Stomach (tissue), 9 donors: Measurements from ENCODE around the gene CYP20A1. TPM values are rescaled to one million over a fixed set of nuclear protein-coding genes. Genes with fewer than 3 reads are reported as not detected.
A peak's percentile ranks its signal among the peaks of the same experiment; 100 is the strongest.

Experiments
- DNase-seq, 2 donors: peaks; one replicate each; pipeline versions ENCODE4 v3.0.0 to v3.0.0-alpha.2; 2013 to 2019
- H3K27ac ChIP-seq, 5 donors: fragments of 200-600 bp in 4 of 5; sonication (generic) in 4 of 5; one replicate each; pipeline ENCODE4 v1.5.1; 2013 to 2019; ENCODE audit warnings: mild to moderate bottlenecking in 1 of 5, moderate library complexity in 1 of 5
- H3K27me3 ChIP-seq, 3 donors: fragments of 200-600 bp; sonication (generic); one replicate each; pipeline ENCODE4 v1.5.1; 2017 to 2019; ENCODE audit warnings: mixed run types in 1 of 3
- H3K36me3 ChIP-seq, 4 donors: fragments of 200-600 bp; sonication (generic); 1 replicate in 3 of 4; 2 replicates in 1 of 4; pipeline ENCODE4 v1.5.1; 2016 to 2019
- H3K4me1 ChIP-seq, 4 donors: fragments of 200-600 bp; sonication (generic); one replicate each; pipeline ENCODE4 v1.5.1; 2016 to 2019
- H3K4me3 ChIP-seq, 4 donors: fragments of 200-600 bp; sonication (generic) in 3 of 4; one replicate each; pipeline ENCODE4 v1.5.1; 2016 to 2019; ENCODE audit warnings: mild to moderate bottlenecking in 1 of 4
- H3K9me3 ChIP-seq, 4 donors: fragments of 200-600 bp; sonication (generic); one replicate each; pipeline ENCODE4 v1.5.1; 2016 to 2019
- EP300 ChIP-seq: sonication (generic); formaldehyde crosslinking; IDR thresholded peaks from one replicate; pipeline ENCODE4 v1.6.1; 2017; ENCODE audit warnings: antibody characterized with exemption
- POLR2A ChIP-seq, 4 donors: fragments of 450-650 bp; IDR thresholded peaks; one replicate each; pipeline ENCODE4 v1.6.1; 2016; ENCODE audit warnings: antibody characterized with exemption in 4 of 4, control low read depth in 2 of 4, mild to moderate bottlenecking in 1 of 4, moderate library complexity in 1 of 4
- POLR2AphosphoS5 ChIP-seq, 3 donors: sonication (generic); formaldehyde crosslinking; IDR thresholded peaks; one replicate each; pipeline ENCODE4 v1.6.1; 2016; ENCODE audit warnings: antibody characterized with exemption in 3 of 3
- WGBS, 5 donors: extraction: QIAGEN DNeasy Blood & Tissue Kit in 3 of 5; methylation state at CpG; one replicate each; pipeline versions ENCODE4 v1.1.5 to v1.1.7; 2013 to 2018; 5-methylcytosine and 5-hydroxymethylcytosine counted together
- intact Hi-C: fragments of 100-400 bp; cut with DNase I; formaldehyde crosslinking; loops from one replicate; pipeline ENCODE4 v1.15.1; 2023; ENCODE audit warnings: low total_unique reads
- polyA plus RNA-seq, 3 donors: library from polyadenylated mRNA; stranded (reverse); fragments of 200-250 nt; gene quantifications; one replicate each; pipeline ENCODE4 v1.2.3, GENCODE V29; 2013
- total RNA-seq, 5 donors: library from RNA; depleted of rRNA; stranded (reverse); fragments of >200 nt; gene quantifications; one replicate each; pipeline versions ENCODE4 v1.1.0 to v1.2.3, GENCODE V29; 2014 to 2016
- TF ChIP-seq, protein P1 (sequence below), 7 experiments: fragments of 450-650 bp in 4 of 7; fragments of 200-600 bp in 3 of 7; sonication (generic) in 3 of 7; IDR thresholded peaks; one replicate each; pipeline ENCODE4 v1.5.1; 2016 to 2019; ENCODE audit warnings: antibody characterized with exemption in 7 of 7, control low read depth in 2 of 7, mild to moderate bottlenecking in 1 of 7
- donor health status: healthy with polysubstance abuse.
- donor health status: Bipolar disorder and iron deficiency.
- donor health status: healthy.

Gene CYP20A1
- total and polyA plus RNA-seq, 8 donors = 3.8 to 56.7 (median 9.9) TPM

DNA sequence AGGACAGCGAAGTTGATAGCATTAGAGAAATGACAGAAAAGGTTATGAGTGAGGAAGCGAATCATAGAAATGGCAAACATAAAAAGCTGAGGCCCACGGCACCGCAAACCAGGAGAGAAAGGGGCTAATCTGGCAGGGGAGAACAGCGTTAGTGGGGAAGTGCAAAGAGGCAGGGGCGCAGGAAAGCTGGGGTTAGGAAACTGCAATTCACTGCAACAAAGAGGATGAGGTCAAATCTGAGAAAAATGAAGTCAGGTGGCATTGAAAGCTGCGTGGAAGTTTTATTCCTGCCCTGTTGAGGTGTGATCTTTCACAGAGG is 88.7 kb downstream of the CYP20A1 start:
- peaks cover 0 to 33% (median 16%) of the 10 kb centered on the region in 4 donors for H3K4me1 ChIP-seq
- no peak for TF ChIP-seq POLR2A (IDR thresholded peaks at IDR 0.05)
- TF ChIP-seq POLR2AphosphoS5 (IDR thresholded peaks at IDR 0.05) = no peak
- TF ChIP-seq, protein P1, sequence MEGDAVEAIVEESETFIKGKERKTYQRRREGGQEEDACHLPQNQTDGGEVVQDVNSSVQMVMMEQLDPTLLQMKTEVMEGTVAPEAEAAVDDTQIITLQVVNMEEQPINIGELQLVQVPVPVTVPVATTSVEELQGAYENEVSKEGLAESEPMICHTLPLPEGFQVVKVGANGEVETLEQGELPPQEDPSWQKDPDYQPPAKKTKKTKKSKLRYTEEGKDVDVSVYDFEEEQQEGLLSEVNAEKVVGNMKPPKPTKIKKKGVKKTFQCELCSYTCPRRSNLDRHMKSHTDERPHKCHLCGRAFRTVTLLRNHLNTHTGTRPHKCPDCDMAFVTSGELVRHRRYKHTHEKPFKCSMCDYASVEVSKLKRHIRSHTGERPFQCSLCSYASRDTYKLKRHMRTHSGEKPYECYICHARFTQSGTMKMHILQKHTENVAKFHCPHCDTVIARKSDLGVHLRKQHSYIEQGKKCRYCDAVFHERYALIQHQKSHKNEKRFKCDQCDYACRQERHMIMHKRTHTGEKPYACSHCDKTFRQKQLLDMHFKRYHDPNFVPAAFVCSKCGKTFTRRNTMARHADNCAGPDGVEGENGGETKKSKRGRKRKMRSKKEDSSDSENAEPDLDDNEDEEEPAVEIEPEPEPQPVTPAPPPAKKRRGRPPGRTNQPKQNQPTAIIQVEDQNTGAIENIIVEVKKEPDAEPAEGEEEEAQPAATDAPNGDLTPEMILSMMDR (IDR thresholded peaks at IDR 0.05) = no peak
- TF ChIP-seq EP300 = no peak
- intact Hi-C loops = no loop called here
- H3K4me3 ChIP-seq = peak overlapping the region; percentile 95 to 99 (median 97)
- no peaks in the 10 kb centered on the region for H3K27me3 ChIP-seq
- no peaks in the 10 kb centered on the region for H3K9me3 ChIP-seq
- peak overlapping the region; percentile 64 to 86 (median 80) for H3K27ac ChIP-seq
- no peak for DNase-seq
- no peaks in the 10 kb centered on the region for H3K36me3 ChIP-seq
- WGBS, 5 donors = 10 to 21% (median 12%) methylated on average over 7 of the region's 7 CpGs

DNA sequence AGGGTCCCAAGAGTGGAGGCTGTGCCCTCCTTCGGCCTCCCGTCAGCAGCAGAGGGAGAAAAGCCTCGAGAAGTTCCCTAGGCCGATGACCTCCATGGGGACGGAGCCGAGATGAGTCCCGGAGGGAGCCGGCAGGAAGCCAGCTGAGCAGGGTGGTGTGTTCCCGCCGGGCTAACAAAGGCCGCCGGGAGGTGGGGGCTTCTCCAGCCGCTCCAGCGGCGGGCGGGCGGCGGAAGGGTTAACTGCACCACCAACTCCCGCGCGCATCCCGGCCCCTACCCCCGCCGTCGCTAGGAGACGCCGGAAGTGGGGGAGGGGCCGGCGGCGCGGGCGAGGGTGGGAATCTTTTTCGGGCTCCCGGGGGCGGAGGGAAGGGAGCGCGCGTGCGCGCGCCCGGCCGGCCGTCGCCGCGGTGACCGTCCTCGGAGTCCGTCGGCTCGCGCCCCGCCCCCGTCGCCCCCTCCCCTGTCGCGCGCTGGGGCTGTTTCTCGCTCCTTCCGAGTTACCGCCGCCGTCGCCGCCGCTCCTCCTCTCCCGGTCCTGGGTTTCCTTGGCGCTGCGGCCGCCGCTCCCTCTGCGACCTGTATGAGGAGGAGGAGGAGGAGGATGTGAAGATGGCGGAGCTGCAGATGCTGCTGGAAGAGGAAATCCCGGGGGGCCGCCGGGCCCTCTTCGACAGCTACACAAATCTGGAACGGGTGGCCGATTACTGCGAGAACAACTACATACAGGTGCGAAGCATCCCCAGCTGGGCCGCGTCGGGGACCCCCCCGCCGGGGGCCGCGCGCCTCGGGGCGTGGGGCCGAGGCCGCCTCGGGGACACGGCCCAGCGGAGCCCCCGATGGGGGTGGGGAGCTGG is 89.3 kb downstream of the CYP20A1 start, which contains the start of gene ABI2:
TSS of gene ABI2 (plus strand) at position 494 of the 859 bp plus-strand sequence. CDS start at position 615, 121 bp downstream.
- Histone ChIP-seq H3K9me3 (no peaks in the 10 kb centered on the region), H3K36me3 (no peaks in the 10 kb centered on the region), H3K27me3 (no peaks in the 10 kb centered on the region), H3K27ac (peak within 1 kb of the TSS; percentile 72 to 86 (median 80)), H3K4me1 (peaks cover 0 to 33% (median 16%) of the 10 kb centered on the region in 4 donors), H3K4me3 (peak within 1 kb of the TSS; percentile 95 to 99 (median 97))
- 0 to 2% (median 1%) methylated on average over 51 to 98 of the region's 98 CpGs for WGBS, 5 donors
- intact Hi-C loops = no loop called here
- peak; percentile 76 to 96 for DNase-seq
- TF ChIP-seq POLR2AphosphoS5 (IDR thresholded peaks at IDR 0.05) (peak in 1 of 3 donors; percentile 26), EP300 (no peak)

DNA sequence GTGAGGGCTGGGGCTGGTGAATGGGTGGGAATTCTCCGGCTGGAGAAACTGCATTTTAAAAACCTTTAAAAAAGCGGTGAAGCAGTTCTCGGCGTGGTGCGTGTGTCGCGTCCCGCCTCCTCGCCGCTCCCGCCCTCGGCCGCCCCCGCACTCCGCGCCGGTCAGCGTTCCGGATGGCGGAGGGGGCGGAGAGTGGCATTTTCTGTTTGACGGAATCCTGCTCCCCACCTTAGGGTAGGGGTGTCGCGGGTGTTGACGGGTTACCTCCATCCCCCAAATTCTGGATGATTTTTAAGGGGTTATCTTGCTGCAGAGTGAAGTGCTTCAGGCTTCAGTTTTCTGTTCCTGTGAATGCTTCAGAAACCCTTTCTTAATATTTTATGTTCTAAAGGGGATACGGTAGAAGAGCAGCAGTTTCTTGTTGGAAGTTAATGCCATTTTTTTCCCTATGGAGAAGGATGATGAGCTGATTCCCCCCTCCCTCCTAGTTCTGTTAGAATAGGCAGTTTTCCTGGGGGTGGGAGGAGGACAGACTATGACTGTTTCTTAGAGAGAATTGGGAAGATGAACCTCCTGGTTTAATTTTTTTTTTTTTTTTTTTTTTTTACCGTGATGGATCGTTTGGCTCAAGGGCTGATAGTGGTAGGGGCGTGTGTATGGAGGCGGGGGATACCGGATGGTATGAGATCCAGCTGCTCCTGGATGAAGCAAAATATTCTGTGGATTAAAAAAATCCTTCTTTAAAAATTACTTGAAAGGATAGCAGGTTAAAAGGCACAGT is 90.1 kb downstream of the CYP20A1 start:
- DNase-seq = peak in 1 of 2 donors; percentile 80
- 0 to 3% (median 1%) methylated on average over 11 to 31 of the region's 31 CpGs for WGBS, 5 donors
- TF ChIP-seq POLR2AphosphoS5 (IDR thresholded peaks at IDR 0.05) (no peak), EP300 (no peak), POLR2A (IDR thresholded peaks at IDR 0.05) (no peak)
- TF ChIP-seq, protein P1 (IDR thresholded peaks at IDR 0.05) = no peak

DNA sequence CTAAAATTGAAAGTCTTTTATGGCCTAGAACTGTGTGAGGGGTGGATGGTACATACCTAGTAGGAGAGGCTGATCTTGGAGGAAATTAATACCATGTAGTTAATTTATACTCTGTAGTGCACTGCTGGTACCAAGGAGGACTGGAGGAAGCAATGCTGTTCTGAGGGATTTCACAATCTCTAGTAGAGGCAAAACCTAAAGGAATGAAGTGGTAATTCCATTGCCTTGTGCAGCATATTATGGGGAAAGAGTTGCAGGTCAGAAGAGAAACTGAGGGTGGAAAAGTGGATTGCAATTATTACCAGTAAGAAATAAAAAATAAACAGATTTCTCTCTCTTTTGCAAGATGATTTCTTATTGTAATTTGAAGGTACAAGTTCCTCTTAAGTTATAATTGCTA is 91.6 kb downstream of the CYP20A1 start:
- Histone ChIP-seq H3K4me3 (no peak overlapping the region), H3K9me3 (no peaks in the 10 kb centered on the region), H3K4me1 (peaks cover 0 to 33% (median 16%) of the 10 kb centered on the region in 4 donors), H3K27ac (no peak overlapping the region), H3K27me3 (no peaks in the 10 kb centered on the region), H3K36me3 (no peaks in the 10 kb centered on the region)
- intact Hi-C loops = no loop called here
- no peak for DNase-seq
- TF ChIP-seq EP300 = no peak
- TF ChIP-seq POLR2A (IDR thresholded peaks at IDR 0.05) = no peak
- TF ChIP-seq, protein P1 (IDR thresholded peaks at IDR 0.05) = no peak
- TF ChIP-seq POLR2AphosphoS5 (IDR thresholded peaks at IDR 0.05) = no peak

More for the DNA sequence above, 90.1 kb downstream of the CYP20A1 start:
- Histone ChIP-seq H3K27ac (peak overlapping the region; percentile 72 to 86 (median 80)), H3K27me3 (no peaks in the 10 kb centered on the region), H3K9me3 (no peaks in the 10 kb centered on the region), H3K4me1 (peaks cover 0 to 33% (median 16%) of the 10 kb centered on the region in 4 donors), H3K4me3 (peak overlapping the region; percentile 95 to 99 (median 97)), H3K36me3 (no peaks in the 10 kb centered on the region)
- intact Hi-C loops = no loop called here
